ENCODE measurements around the gene CLRN2.

CLRN2 gene

GRCh38 chr4:17562157-17562556, 47.2 kb downstream of the CLRN2 start:
- no peak for DNase-seq
- Histone ChIP-seq H2BK12ac (ENCODE audit: low read length) (no peak overlapping the region), H3K79me2 (ENCODE audit: control insufficient read depth, insufficient read depth, low read length, poor library complexity) (no peaks in the 10 kb centered on the region), H3K79me1 (ENCODE audit: low read length) (no peaks in the 10 kb centered on the region), H4K12ac (ENCODE audit: low read depth, low read length) (no peak overlapping the region), H2BK120ac (ENCODE audit: insufficient read depth, low read length, poor library complexity) (no peak overlapping the region), H3K18ac (ENCODE audit: low read length) (no peak overlapping the region), H3K27me3 (ENCODE audit: insufficient read depth, low read length) (no peaks in the 10 kb centered on the region), H3K4me3 (ENCODE audit: low read depth, low read length) (no peak overlapping the region), H3K4me1 (ENCODE audit: control insufficient read depth in 1 of 2, insufficient read depth in 2 of 2, low read length in 2 of 2) (no peaks in the 10 kb centered on the region), H3K4me2 (ENCODE audit: low read length) (no peak overlapping the region), H3K27ac (ENCODE audit: low read depth, low read length) (no peak overlapping the region), H3K9me3 (ENCODE audit: insufficient read depth, low read depth, low read length) (no peaks in the 10 kb centered on the region), H3K4ac (ENCODE audit: low read depth, low read length) (no peak overlapping the region), H2BK5ac (ENCODE audit: low read depth, low read length, poor library complexity) (no peak overlapping the region), H4K91ac (ENCODE audit: low read depth, low read length) (no peak overlapping the region), H3K23ac (ENCODE audit: low read length) (no peak overlapping the region), H4K8ac (ENCODE audit: low read depth, low read length) (no peak overlapping the region), H2AFZ (ENCODE audit: insufficient read depth, low read length, poor library complexity) (no peak overlapping the region), H3K14ac (ENCODE audit: low read length) (no peak overlapping the region), H3K36me3 (ENCODE audit: control insufficient read depth in 1 of 2, insufficient read depth in 2 of 2, low read length in 2 of 2) (no peaks in the 10 kb centered on the region), H2AK5ac (ENCODE audit: low read length) (no peak overlapping the region), H3K9ac (ENCODE audit: low read length) (no peak overlapping the region)
- WGBS (ENCODE audit: extremely low coverage, insufficient coverage, insufficient read length): no CpG with 5 or more reads among the region's 1 CpG

- no peak overlapping the region for H3K18ac ChIP-seq (ENCODE audit: low read length)
- no peak overlapping the region for H2BK5ac ChIP-seq (ENCODE audit: low read depth, low read length, poor library complexity)
- no peak overlapping the region for H4K12ac ChIP-seq (ENCODE audit: low read depth, low read length)
- no peaks in the 10 kb centered on the region for H3K36me3 ChIP-seq (ENCODE audit: control insufficient read depth in 1 of 2, insufficient read depth in 2 of 2, low read length in 2 of 2)
- no peak overlapping the region for H3K4me3 ChIP-seq (ENCODE audit: low read depth, low read length)
- H3K27ac ChIP-seq (ENCODE audit: low read depth, low read length): no peak overlapping the region
- H2AK5ac ChIP-seq (ENCODE audit: low read length): no peak overlapping the region
- H3K14ac ChIP-seq (ENCODE audit: low read length): no peak overlapping the region
- no peak overlapping the region for H3K9ac ChIP-seq (ENCODE audit: low read length)
- H2AFZ ChIP-seq (ENCODE audit: insufficient read depth, low read length, poor library complexity): no peak overlapping the region
- no peaks in the 10 kb centered on the region for H3K27me3 ChIP-seq (ENCODE audit: insufficient read depth, low read length)
- H3K79me1 ChIP-seq (ENCODE audit: low read length): no peaks in the 10 kb centered on the region
- H3K4me1 ChIP-seq (ENCODE audit: control insufficient read depth in 1 of 2, insufficient read depth in 2 of 2, low read length in 2 of 2): no peaks in the 10 kb centered on the region
- no peaks in the 10 kb centered on the region for H3K9me3 ChIP-seq (ENCODE audit: insufficient read depth, low read depth, low read length)
- H3K79me2 ChIP-seq (ENCODE audit: control insufficient read depth, insufficient read depth, low read length, poor library complexity): no peaks in the 10 kb centered on the region
- no peak overlapping the region for H3K23ac ChIP-seq (ENCODE audit: low read length)
- no peak overlapping the region for H4K91ac ChIP-seq (ENCODE audit: low read depth, low read length)
- no peak overlapping the region for H4K8ac ChIP-seq (ENCODE audit: low read depth, low read length)
- WGBS (ENCODE audit: extremely low coverage, insufficient coverage, insufficient read length): no CpG with 5 or more reads among the region's 3 CpGs
- no peak overlapping the region for H3K4me2 ChIP-seq (ENCODE audit: low read length)
- DNase-seq: no peak
- H2BK12ac ChIP-seq (ENCODE audit: low read length): no peak overlapping the region
- H2BK120ac ChIP-seq (ENCODE audit: insufficient read depth, low read length, poor library complexity): no peak overlapping the region
- H3K4ac ChIP-seq (ENCODE audit: low read depth, low read length): no peak overlapping the region
These were observed 50.9 kb downstream of the CLRN2 start for GRCh38 chr4:17565846-17566245.

- H3K18ac ChIP-seq (ENCODE audit: low read length): no peak overlapping the region
- H3K4me3 ChIP-seq (ENCODE audit: low read depth, low read length): no peak overlapping the region
- H4K8ac ChIP-seq (ENCODE audit: low read depth, low read length): no peak overlapping the region
- H2BK120ac ChIP-seq (ENCODE audit: insufficient read depth, low read length, poor library complexity): no peak overlapping the region
- no peak overlapping the region for H3K23ac ChIP-seq (ENCODE audit: low read length)
- no peaks in the 10 kb centered on the region for H3K9me3 ChIP-seq (ENCODE audit: insufficient read depth, low read depth, low read length)
- H4K12ac ChIP-seq (ENCODE audit: low read depth, low read length): no peak overlapping the region
- no peak for DNase-seq
- no peaks in the 10 kb centered on the region for H3K36me3 ChIP-seq (ENCODE audit: control insufficient read depth in 1 of 2, insufficient read depth in 2 of 2, low read length in 2 of 2)
- no peaks in the 10 kb centered on the region for H3K27me3 ChIP-seq (ENCODE audit: insufficient read depth, low read length)
- no peaks in the 10 kb centered on the region for H3K4me1 ChIP-seq (ENCODE audit: control insufficient read depth in 1 of 2, insufficient read depth in 2 of 2, low read length in 2 of 2)
- WGBS (ENCODE audit: extremely low coverage, insufficient coverage, insufficient read length): no CpG with 5 or more reads among the region's 2 CpGs
- no peak overlapping the region for H3K4ac ChIP-seq (ENCODE audit: low read depth, low read length)
- H2BK12ac ChIP-seq (ENCODE audit: low read length): no peak overlapping the region
- no peak overlapping the region for H2AK5ac ChIP-seq (ENCODE audit: low read length)
- no peak overlapping the region for H3K27ac ChIP-seq (ENCODE audit: low read depth, low read length)
- H3K9ac ChIP-seq (ENCODE audit: low read length): no peak overlapping the region
- H3K79me1 ChIP-seq (ENCODE audit: low read length): no peaks in the 10 kb centered on the region
- H2AFZ ChIP-seq (ENCODE audit: insufficient read depth, low read length, poor library complexity): no peak overlapping the region
- no peak overlapping the region for H2BK5ac ChIP-seq (ENCODE audit: low read depth, low read length, poor library complexity)
- no peaks in the 10 kb centered on the region for H3K79me2 ChIP-seq (ENCODE audit: control insufficient read depth, insufficient read depth, low read length, poor library complexity)
- H3K4me2 ChIP-seq (ENCODE audit: low read length): no peak overlapping the region
- no peak overlapping the region for H4K91ac ChIP-seq (ENCODE audit: low read depth, low read length)
- no peak overlapping the region for H3K14ac ChIP-seq (ENCODE audit: low read length)
These were observed 52.3 kb downstream of the CLRN2 start for GRCh38 chr4:17567271-17567670.

GRCh38 chr4:17574206-17574605, 59.2 kb downstream of the CLRN2 start:
- no peaks in the 10 kb centered on the region for H3K27me3 ChIP-seq (ENCODE audit: insufficient read depth, low read length)
- H3K36me3 ChIP-seq (ENCODE audit: control insufficient read depth in 1 of 2, insufficient read depth in 2 of 2, low read length in 2 of 2): no peaks in the 10 kb centered on the region
- H2BK12ac ChIP-seq (ENCODE audit: low read length): no peak overlapping the region
- H3K18ac ChIP-seq (ENCODE audit: low read length): no peak overlapping the region
- WGBS (ENCODE audit: extremely low coverage, insufficient coverage, insufficient read length): no CpG with 5 or more reads among the region's 4 CpGs
- peaks cover 5% of the 10 kb centered on the region for H3K79me2 ChIP-seq (ENCODE audit: control insufficient read depth, insufficient read depth, low read length, poor library complexity)
- no peak overlapping the region for H3K9ac ChIP-seq (ENCODE audit: low read length)
- DNase-seq: no peak
- no peak overlapping the region for H3K4ac ChIP-seq (ENCODE audit: low read depth, low read length)
- no peak overlapping the region for H4K91ac ChIP-seq (ENCODE audit: low read depth, low read length)
- no peak overlapping the region for H2AK5ac ChIP-seq (ENCODE audit: low read length)
- H3K14ac ChIP-seq (ENCODE audit: low read length): no peak overlapping the region
- no peak overlapping the region for H3K23ac ChIP-seq (ENCODE audit: low read length)
- no peak overlapping the region for H3K4me2 ChIP-seq (ENCODE audit: low read length)
- H3K4me3 ChIP-seq (ENCODE audit: low read depth, low read length): no peak overlapping the region
- no peak overlapping the region for H4K12ac ChIP-seq (ENCODE audit: low read depth, low read length)
- H3K79me1 ChIP-seq (ENCODE audit: low read length): peaks cover 7% of the 10 kb centered on the region
- no peak overlapping the region for H2BK5ac ChIP-seq (ENCODE audit: low read depth, low read length, poor library complexity)
- H2BK120ac ChIP-seq (ENCODE audit: insufficient read depth, low read length, poor library complexity): no peak overlapping the region
- H4K8ac ChIP-seq (ENCODE audit: low read depth, low read length): no peak overlapping the region
- H2AFZ ChIP-seq (ENCODE audit: insufficient read depth, low read length, poor library complexity): no peak overlapping the region
- peaks cover 6 to 7% of the 10 kb centered on the region in 2 experiments for H3K4me1 ChIP-seq (ENCODE audit: control insufficient read depth in 1 of 2, insufficient read depth in 2 of 2, low read length in 2 of 2)
- no peaks in the 10 kb centered on the region for H3K9me3 ChIP-seq (ENCODE audit: insufficient read depth, low read depth, low read length)
- H3K27ac ChIP-seq (ENCODE audit: low read depth, low read length): no peak overlapping the region
